PC-9 (cell line): ENCODE measurements around the gene GAP43. TPM values are rescaled to one million over a fixed set of nuclear protein-coding genes. Genes with fewer than 3 reads are reported as not detected.

Source experiments
- BruUV-seq: library from RNA; stranded (reverse); fragments of 400-500 nt; replicated peaks from 2 replicates; lab custom pipeline; 2021; lab: Mats Ljungman, UMichigan
- CTCF ChIA-PET: fragments of 300-600 bp; sonication (Branson Sonifier 250); formaldehyde crosslinking; loops from one replicate; lab custom pipeline; 2022; ENCODE audit warnings: antibody characterized with exemption; lab: Charles Lee
- POLR2A ChIA-PET: fragments of 300-600 bp; sonication (Branson Sonifier 250); formaldehyde crosslinking; loops from one replicate; lab custom pipeline; 2022; ENCODE audit warnings: antibody characterized with exemption; ENCODE audit not compliant: unreplicated experiment; lab: Charles Lee
- DNase-seq, 2 experiments: peaks; one replicate each; pipeline versions ENCODE4 v3.0.0 to v3.0.0-alpha.2; 2015 to 2022; ENCODE audit warnings: mixed read lengths in 1 of 2
- H2AFZ ChIP-seq: fragments of 200-600 bp; sonication (generic); 2 replicates; pipeline ENCODE4 v1.8.1; 2017; ENCODE audit warnings: antibody characterized with exemption
- H3F3A ChIP-seq: fragments of 200-600 bp; sonication (generic); 2 replicates; pipeline ENCODE4 v1.8.1; 2017; ENCODE audit warnings: antibody characterized with exemption, mild to moderate bottlenecking, low read depth; ENCODE audit not compliant: insufficient read depth
- H3K27ac ChIP-seq: fragments of 200-600 bp; sonication (generic); 2 replicates; pipeline ENCODE4 v1.6.1; 2016; ENCODE audit warnings: mixed run types
- H3K27me3 ChIP-seq: fragments of 200-600 bp; sonication (generic); 2 replicates; pipeline ENCODE4 v1.6.1; 2016; ENCODE audit warnings: low read depth, mixed run types; ENCODE audit not compliant: insufficient read depth
- H3K36me3 ChIP-seq: fragments of 200-600 bp; sonication (generic); 2 replicates; pipeline ENCODE4 v1.6.1; 2016; ENCODE audit warnings: low read depth, mixed run types
- H3K4me1 ChIP-seq: fragments of 200-600 bp; sonication (generic); replicated peaks from 2 replicates; pipeline ENCODE4 v1.6.1; 2016; ENCODE audit warnings: mixed run types; ENCODE audit not compliant: insufficient read depth
- H3K4me2 ChIP-seq: fragments of 200-600 bp; sonication (generic); 2 replicates; pipeline ENCODE4 v1.6.1; 2017; ENCODE audit warnings: mixed run types
- H3K4me3 ChIP-seq: fragments of 200-600 bp; sonication (generic); 2 replicates; pipeline ENCODE4 v1.6.1; 2016; ENCODE audit warnings: mixed run types
- H3K79me2 ChIP-seq: fragments of 200-600 bp; sonication (generic); 2 replicates; pipeline ENCODE4 v1.6.1; 2017; ENCODE audit warnings: low read depth, mixed run types
- H3K9me2 ChIP-seq: fragments of 200-600 bp; sonication (generic); 2 replicates; pipeline ENCODE4 v1.8.1; 2017; ENCODE audit warnings: mild to moderate bottlenecking; ENCODE audit not compliant: insufficient read depth
- H3K9me3 ChIP-seq: fragments of 200-600 bp; sonication (generic); 2 replicates; pipeline ENCODE4 v1.8.1; 2016; ENCODE audit warnings: low read depth; ENCODE audit not compliant: insufficient read depth
- H4K20me1 ChIP-seq: fragments of 200-600 bp; sonication (generic); 2 replicates; pipeline ENCODE4 v1.8.1; 2017; ENCODE audit not compliant: insufficient read depth
- EZH2 ChIP-seq: fragments of 200-600 bp; sonication (generic); IDR thresholded peaks from 2 replicates; pipeline ENCODE4 v1.8.0; 2017; ENCODE audit warnings: antibody characterized with exemption, low read depth
- intact Hi-C: fragments of 100-400 bp; cut with micrococcal nuclease; formaldehyde crosslinking; loops from one replicate; pipeline ENCODE4 v1.10.0; 2022; ENCODE audit not compliant: unreplicated experiment
- total RNA-seq: library from RNA; stranded (reverse); gene quantifications from 2 replicates; pipeline ENCODE4 v1.2.3, GENCODE V29; 2021
- TF ChIP-seq, protein P1 (sequence below): fragments of 200-600 bp; sonication (generic); conservative IDR thresholded peaks from 2 replicates; pipeline ENCODE4 v1.6.1; 2017; ENCODE audit warnings: mixed run types, antibody characterized with exemption, mild to moderate bottlenecking, moderate library complexity

The GAP43 gene
- total RNA-seq, 1 experiment from 2014 or later, result not detected

- TF ChIP-seq EZH2, result no peak
- TF ChIP-seq, protein P1, sequence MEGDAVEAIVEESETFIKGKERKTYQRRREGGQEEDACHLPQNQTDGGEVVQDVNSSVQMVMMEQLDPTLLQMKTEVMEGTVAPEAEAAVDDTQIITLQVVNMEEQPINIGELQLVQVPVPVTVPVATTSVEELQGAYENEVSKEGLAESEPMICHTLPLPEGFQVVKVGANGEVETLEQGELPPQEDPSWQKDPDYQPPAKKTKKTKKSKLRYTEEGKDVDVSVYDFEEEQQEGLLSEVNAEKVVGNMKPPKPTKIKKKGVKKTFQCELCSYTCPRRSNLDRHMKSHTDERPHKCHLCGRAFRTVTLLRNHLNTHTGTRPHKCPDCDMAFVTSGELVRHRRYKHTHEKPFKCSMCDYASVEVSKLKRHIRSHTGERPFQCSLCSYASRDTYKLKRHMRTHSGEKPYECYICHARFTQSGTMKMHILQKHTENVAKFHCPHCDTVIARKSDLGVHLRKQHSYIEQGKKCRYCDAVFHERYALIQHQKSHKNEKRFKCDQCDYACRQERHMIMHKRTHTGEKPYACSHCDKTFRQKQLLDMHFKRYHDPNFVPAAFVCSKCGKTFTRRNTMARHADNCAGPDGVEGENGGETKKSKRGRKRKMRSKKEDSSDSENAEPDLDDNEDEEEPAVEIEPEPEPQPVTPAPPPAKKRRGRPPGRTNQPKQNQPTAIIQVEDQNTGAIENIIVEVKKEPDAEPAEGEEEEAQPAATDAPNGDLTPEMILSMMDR, result no peak
- no peak for DNase-seq
- Histone ChIP-seq H2AFZ (no peak overlapping the region), H3K79me2 (no peaks in the 10 kb centered on the region), H4K20me1 (no peaks in the 10 kb centered on the region), H3K4me3 (no peak overlapping the region), H3K9me3 (no peaks in the 10 kb centered on the region; the same call in 1 of the 2 replicates), H3K27me3 (no peaks in the 10 kb centered on the region), H3K4me1 (no peaks in the 10 kb centered on the region), H3K4me2 (no peak overlapping the region), H3K9me2 (no peaks in the 10 kb centered on the region; the same call in 1 of the 2 replicates), H3K27ac (no peak overlapping the region), H3F3A (no peaks in the 10 kb centered on the region), H3K36me3 (no peaks in the 10 kb centered on the region)
- intact Hi-C loops, result no loop called here
- no TSS peak for BruUV-seq
- POLR2A ChIA-PET, result no interaction called here
- CTCF ChIA-PET, result interaction anchor here (0.7 kb wide), 1 partner anchor 165 kb away, joined by 5 read pairs; no protein-coding TSS in a partner anchor
These were observed 875 bp downstream of the GAP43 start for GRCh38 chr3:115624029-115624741.

- ChIA-PET POLR2A (no interaction called here), CTCF (no interaction called here)
These were observed 1.6 kb downstream of the GAP43 start for GRCh38 chr3:115624901-115625300.

DNA sequence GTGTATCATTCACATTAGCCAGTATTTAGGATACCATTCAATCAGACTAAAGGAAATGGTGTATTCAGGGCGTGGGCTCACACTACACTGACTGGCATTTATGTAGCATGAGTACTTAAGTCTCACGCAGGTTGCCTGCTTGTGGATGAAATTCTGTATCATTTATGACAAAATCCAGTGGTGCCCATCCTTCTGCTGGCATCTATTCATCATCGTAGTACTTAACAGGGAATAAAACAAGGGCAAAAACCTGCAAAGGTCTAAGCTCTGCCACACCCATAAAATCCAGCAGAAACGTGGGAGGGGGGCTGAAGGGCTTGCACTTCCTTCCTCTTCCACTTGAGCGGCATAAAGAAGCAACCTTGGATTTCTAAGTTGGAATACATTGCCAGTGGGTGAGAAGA is 2.7 kb downstream of the GAP43 start:
- H3K4me1 ChIP-seq, result no peaks in the 10 kb centered on the region
- H4K20me1 ChIP-seq, result no peaks in the 10 kb centered on the region
- POLR2A ChIA-PET, result no interaction called here

More at GRCh38 chr3:115624901-115625300, 1.6 kb downstream of the GAP43 start:
- Histone ChIP-seq H3K4me1 (no peaks in the 10 kb centered on the region), H3K4me3 (no peak overlapping the region), H3K27me3 (no peaks in the 10 kb centered on the region), H3K9me3 (no peaks in the 10 kb centered on the region; the same call in 1 of the 2 replicates), H3K9me2 (no peaks in the 10 kb centered on the region; the same call in 1 of the 2 replicates), H3K4me2 (no peak overlapping the region), H3K36me3 (no peaks in the 10 kb centered on the region), H3K79me2 (no peaks in the 10 kb centered on the region), H2AFZ (no peak overlapping the region), H3K27ac (no peak overlapping the region), H4K20me1 (no peaks in the 10 kb centered on the region), H3F3A (no peaks in the 10 kb centered on the region)
- DNase-seq, result no peak
- TF ChIP-seq EZH2, result no peak
- TF ChIP-seq, protein P1, result no peak
- BruUV-seq, result no TSS peak
- intact Hi-C loops, result no loop called here

More for the DNA sequence above, 2.7 kb downstream of the GAP43 start:
- Histone ChIP-seq H3K9me3 (no peaks in the 10 kb centered on the region; the same call in 1 of the 2 replicates), H3K36me3 (no peaks in the 10 kb centered on the region), H3F3A (no peaks in the 10 kb centered on the region), H3K4me3 (no peak overlapping the region), H3K27me3 (no peaks in the 10 kb centered on the region), H2AFZ (no peak overlapping the region), H3K4me2 (no peak overlapping the region), H3K9me2 (no peaks in the 10 kb centered on the region; the same call in 1 of the 2 replicates), H3K79me2 (no peaks in the 10 kb centered on the region), H3K27ac (no peak overlapping the region)
- CTCF ChIA-PET, result no interaction called here
- no TSS peak for BruUV-seq
- DNase-seq, result no peak
- no peak for TF ChIP-seq EZH2
- TF ChIP-seq, protein P1, result no peak
- intact Hi-C loops, result no loop called here
